BE2C (cell line): ENCODE data around the gene OR52E4. TPM values are rescaled to one million over a fixed set of nuclear protein-coding genes. Genes with fewer than 3 reads are reported as not detected.

Experiments used
- DNase-seq: peaks from one replicate; pipeline ENCODE4 v3.0.0-alpha.2; 2020
- H3K27me3 ChIP-seq: fragments of 250-450 bp; sonication (Bioruptor Pico); 2 replicates; pipeline ENCODE4 v1.5.1; 2020; ENCODE audit warnings: mild to moderate bottlenecking
- H3K36me3 ChIP-seq: fragments of 250-450 bp; sonication (Bioruptor Pico); 2 replicates; pipeline ENCODE4 v1.5.1; 2020; ENCODE audit warnings: mild to moderate bottlenecking
- H3K4me1 ChIP-seq: fragments of 250-450 bp; sonication (Bioruptor Pico); 2 replicates; pipeline ENCODE4 v1.5.1; 2020
- H3K4me3 ChIP-seq: 2 replicates; pipeline ENCODE4 v1.5.1; 2011; ENCODE audit warnings: low read depth, low read length
- H3K9me3 ChIP-seq: fragments of 250-450 bp; sonication (Bioruptor Pico); 2 replicates; pipeline ENCODE4 v1.5.1; 2020
- polyA plus RNA-seq: library from polyadenylated mRNA; unstranded; fragments of >200 nt; gene quantifications from one replicate; pipeline ENCODE4 v1.2.1, GENCODE V29; 2012; ENCODE audit warnings: low read depth, missing spikeins; ENCODE audit not compliant: insufficient read length, insufficient read depth
- TF ChIP-seq, protein P1 (sequence below): IDR thresholded peaks from 2 replicates; pipeline ENCODE4 v1.5.1; 2012; ENCODE audit warnings: mild to moderate bottlenecking, low read depth, low read length

Gene OR52E4
- polyA plus RNA-seq, result not detected

- TF ChIP-seq, protein P1, sequence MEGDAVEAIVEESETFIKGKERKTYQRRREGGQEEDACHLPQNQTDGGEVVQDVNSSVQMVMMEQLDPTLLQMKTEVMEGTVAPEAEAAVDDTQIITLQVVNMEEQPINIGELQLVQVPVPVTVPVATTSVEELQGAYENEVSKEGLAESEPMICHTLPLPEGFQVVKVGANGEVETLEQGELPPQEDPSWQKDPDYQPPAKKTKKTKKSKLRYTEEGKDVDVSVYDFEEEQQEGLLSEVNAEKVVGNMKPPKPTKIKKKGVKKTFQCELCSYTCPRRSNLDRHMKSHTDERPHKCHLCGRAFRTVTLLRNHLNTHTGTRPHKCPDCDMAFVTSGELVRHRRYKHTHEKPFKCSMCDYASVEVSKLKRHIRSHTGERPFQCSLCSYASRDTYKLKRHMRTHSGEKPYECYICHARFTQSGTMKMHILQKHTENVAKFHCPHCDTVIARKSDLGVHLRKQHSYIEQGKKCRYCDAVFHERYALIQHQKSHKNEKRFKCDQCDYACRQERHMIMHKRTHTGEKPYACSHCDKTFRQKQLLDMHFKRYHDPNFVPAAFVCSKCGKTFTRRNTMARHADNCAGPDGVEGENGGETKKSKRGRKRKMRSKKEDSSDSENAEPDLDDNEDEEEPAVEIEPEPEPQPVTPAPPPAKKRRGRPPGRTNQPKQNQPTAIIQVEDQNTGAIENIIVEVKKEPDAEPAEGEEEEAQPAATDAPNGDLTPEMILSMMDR, result no peak
- Histone ChIP-seq H3K9me3 (no peaks in the 10 kb centered on the region), H3K4me3 (no peak within 1 kb of the TSS), H3K36me3 (no peaks in the 10 kb centered on the region), H3K27me3 (no peaks in the 10 kb centered on the region), H3K4me1 (no peaks in the 10 kb centered on the region)
- DNase-seq, result no peak
Observed at GRCh38 chr11:5880329-5880728, at the start of gene OR52E4. OR52E4 (plus strand) TSS chr11:5880629; CDS start chr11:5884293, 3,664 bp downstream.

DNA sequence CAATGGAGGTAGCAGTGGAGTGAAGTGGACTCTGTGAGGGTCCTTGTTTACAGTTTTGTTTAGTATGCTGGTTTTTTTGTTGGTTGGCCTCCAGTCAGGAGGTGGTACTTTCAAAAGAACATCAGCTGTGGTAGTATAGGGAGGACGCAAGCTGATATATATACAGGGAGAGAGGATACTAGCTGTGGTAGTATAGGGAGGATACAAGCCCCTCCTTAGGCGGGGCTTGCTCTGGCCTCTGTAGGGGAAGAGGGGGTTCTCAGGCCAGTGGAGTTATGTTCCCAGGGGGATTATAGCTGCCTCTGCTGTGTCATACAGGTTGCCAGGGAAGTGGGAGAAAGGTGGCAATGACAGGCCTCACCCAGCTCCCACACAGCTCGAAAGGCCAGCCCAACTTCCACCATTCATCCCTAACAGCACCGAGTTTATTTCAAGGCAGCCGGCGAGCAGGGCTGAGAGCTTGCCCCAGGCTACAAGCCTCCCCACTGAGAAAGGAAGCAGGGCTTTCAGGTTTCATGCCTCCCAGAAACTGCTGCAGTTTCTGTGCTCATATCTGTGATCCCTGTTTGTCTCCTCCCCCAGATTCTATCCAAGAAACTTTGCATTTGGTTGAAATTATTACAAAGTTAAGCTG, 49.1 kb upstream of the OR52E4 start:
- no peak for DNase-seq
- TF ChIP-seq, protein P1, result no peak
- H3K36me3 ChIP-seq, result no peaks in the 10 kb centered on the region

DNA sequence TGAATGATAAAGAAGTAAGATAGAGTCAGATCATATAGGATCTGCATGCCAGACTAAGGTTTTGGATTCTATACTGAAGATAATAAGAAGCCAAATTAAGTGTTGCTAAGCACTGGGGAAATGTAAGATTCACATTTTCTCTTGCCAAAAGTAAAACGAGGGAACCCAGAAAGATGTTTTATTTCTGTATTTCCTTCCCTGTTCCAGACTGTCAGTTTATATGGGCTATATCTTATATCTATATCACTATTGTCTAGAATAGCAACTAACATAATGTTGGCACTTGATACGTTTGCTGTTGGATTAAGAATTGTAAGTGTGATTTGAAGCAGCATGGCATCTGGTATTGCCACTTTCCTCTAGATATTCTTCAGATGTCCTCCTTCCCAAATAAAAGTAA, 47.0 kb upstream of the OR52E4 start:
- TF ChIP-seq, protein P1, result no peak
- no peaks in the 10 kb centered on the region for H3K36me3 ChIP-seq
- DNase-seq, result no peak
- no peaks in the 10 kb centered on the region for H3K9me3 ChIP-seq
- no peaks in the 10 kb centered on the region for H3K27me3 ChIP-seq
- H3K4me3 ChIP-seq, result no peak overlapping the region
- H3K4me1 ChIP-seq, result no peaks in the 10 kb centered on the region

More for the DNA sequence above, 49.1 kb upstream of the OR52E4 start:
- Histone ChIP-seq H3K27me3 (no peaks in the 10 kb centered on the region), H3K4me1 (no peaks in the 10 kb centered on the region), H3K4me3 (no peak overlapping the region), H3K9me3 (no peaks in the 10 kb centered on the region)

- TF ChIP-seq, protein P1, result no peak
- Histone ChIP-seq H3K4me1 (no peaks in the 10 kb centered on the region), H3K9me3 (no peaks in the 10 kb centered on the region), H3K27me3 (no peaks in the 10 kb centered on the region), H3K36me3 (no peaks in the 10 kb centered on the region), H3K4me3 (no peak overlapping the region)
- DNase-seq, result no peak
Observed at GRCh38 chr11:5837695-5838094, 42.7 kb upstream of the OR52E4 start.

GRCh38 chr11:5841797-5842196, 38.6 kb upstream of the OR52E4 start, which contains the start of gene OR52E6:
OR52E6 (minus strand) TSS chr11:5841897; CDS start chr11:5841897, 0 bp downstream.
- no peak for DNase-seq
- H3K27me3 ChIP-seq, result no peaks in the 10 kb centered on the region
- no peaks in the 10 kb centered on the region for H3K4me1 ChIP-seq
- no peaks in the 10 kb centered on the region for H3K9me3 ChIP-seq
- no peak within 1 kb of the TSS for H3K4me3 ChIP-seq
- no peaks in the 10 kb centered on the region for H3K36me3 ChIP-seq
- TF ChIP-seq, protein P1, result no peak

- H3K4me1 ChIP-seq, result no peaks in the 10 kb centered on the region
- no peaks in the 10 kb centered on the region for H3K9me3 ChIP-seq
- no peak for DNase-seq
- H3K27me3 ChIP-seq, result no peaks in the 10 kb centered on the region
- no peak overlapping the region for H3K4me3 ChIP-seq
- no peaks in the 10 kb centered on the region for H3K36me3 ChIP-seq
- TF ChIP-seq, protein P1, result no peak
Observed at GRCh38 chr11:5846701-5847100, 33.7 kb upstream of the OR52E4 start.
